Cardiac fibroblast (primary cell): ENCODE results near the gene ESRRA.

ENCODE experiments used
- DNase-seq, 2 donors: peaks; one replicate each; pipeline versions ENCODE4 v3.0.0 to v3.0.0-alpha.2; 2010; ENCODE audit warnings: low read depth in 2 of 2
- H3K4me3 ChIP-seq, 2 donors: replicated peaks in 1 of 2; 1 replicate in 1 of 2; 2 replicates in 1 of 2; pipeline ENCODE4 v1.5.1; 2011; ENCODE audit warnings: low read depth in 2 of 2, low read length in 2 of 2, mild to moderate bottlenecking in 2 of 2, moderate library complexity in 1 of 2
- CTCF ChIP-seq: IDR thresholded peaks from one replicate; pipeline ENCODE4 v1.5.1; 2011; ENCODE audit warnings: low read depth, mild to moderate bottlenecking, low read length, inconsistent platforms

Gene ESRRA

GRCh38 chr11:64339286-64339685 lies 34.0 kb downstream of the ESRRA start:
- TF ChIP-seq CTCF, result no peak
- no peak for DNase-seq
- no peak overlapping the region for H3K4me3 ChIP-seq

- DNase-seq, result no peak
- no peak within 1 kb of the TSS for H3K4me3 ChIP-seq
- no peak for TF ChIP-seq CTCF
Observed at GRCh38 chr11:64339754-64340408, 34.6 kb downstream of the ESRRA start, which contains the start of gene CCDC88B. CCDC88B (plus strand) TSS chr11:64340204; CDS start chr11:64340267, 63 bp downstream.

- no peak for DNase-seq
- H3K4me3 ChIP-seq, result no peak overlapping the region
- no peak for TF ChIP-seq CTCF
Observed at GRCh38 chr11:64340671-64341335, 35.5 kb downstream of the ESRRA start.

GRCh38 chr11:64341429-64341828 lies 36.1 kb downstream of the ESRRA start:
- H3K4me3 ChIP-seq, result no peak overlapping the region
- TF ChIP-seq CTCF, result no peak
- no peak for DNase-seq

GRCh38 chr11:64341851-64342791 lies 36.8 kb downstream of the ESRRA start:
- peak; percentile 87 to 91 for DNase-seq
- peak overlapping the region; percentile 33 to 48 for H3K4me3 ChIP-seq
- no peak for TF ChIP-seq CTCF

- no peak for TF ChIP-seq CTCF
- no peak for DNase-seq
- H3K4me3 ChIP-seq, result peak overlapping the region in 1 of 2 donors; percentile 34
Observed at GRCh38 chr11:64342869-64343745, 37.8 kb downstream of the ESRRA start.
